Lower leg skin (tissue), 3 donors: ENCODE results near the gene TMEM163.

Experiments
- POLR2A ChIP-seq, 2 donors: fragments of 450-650 bp; IDR thresholded peaks; one replicate each; pipeline ENCODE4 v1.6.1; 2016 to 2017; ENCODE audit warnings: antibody characterized with exemption in 2 of 2, mild to moderate bottlenecking in 1 of 2, moderate library complexity in 1 of 2
- TF ChIP-seq, protein P1 (sequence below), 3 donors: fragments of 450-650 bp; IDR thresholded peaks; one replicate each; pipeline ENCODE4 v1.5.1; 2016; ENCODE audit warnings: antibody characterized with exemption in 3 of 3, mild to moderate bottlenecking in 3 of 3, moderate library complexity in 2 of 3

DNA sequence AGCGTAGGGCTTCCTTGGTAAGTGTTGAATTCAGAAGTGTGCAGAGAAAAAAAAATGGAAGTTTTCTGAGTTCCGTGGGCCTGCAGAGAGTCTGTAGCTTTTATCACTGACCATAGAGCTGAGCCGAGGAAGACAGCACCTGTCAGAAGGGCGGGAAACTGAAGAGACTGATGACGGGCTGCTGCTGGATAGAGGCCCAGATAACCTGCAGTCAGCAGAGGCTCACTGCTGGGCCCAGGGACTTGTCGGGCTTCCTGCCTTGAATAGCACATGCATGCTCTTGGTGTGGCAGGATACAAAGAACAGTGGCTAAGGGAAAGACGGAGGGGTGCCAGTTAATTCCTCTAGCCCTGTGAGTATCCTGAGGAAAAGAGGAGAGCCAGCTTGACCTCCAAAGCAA, 298.5 kb downstream of the TMEM163 start:
- TF ChIP-seq, protein P1, sequence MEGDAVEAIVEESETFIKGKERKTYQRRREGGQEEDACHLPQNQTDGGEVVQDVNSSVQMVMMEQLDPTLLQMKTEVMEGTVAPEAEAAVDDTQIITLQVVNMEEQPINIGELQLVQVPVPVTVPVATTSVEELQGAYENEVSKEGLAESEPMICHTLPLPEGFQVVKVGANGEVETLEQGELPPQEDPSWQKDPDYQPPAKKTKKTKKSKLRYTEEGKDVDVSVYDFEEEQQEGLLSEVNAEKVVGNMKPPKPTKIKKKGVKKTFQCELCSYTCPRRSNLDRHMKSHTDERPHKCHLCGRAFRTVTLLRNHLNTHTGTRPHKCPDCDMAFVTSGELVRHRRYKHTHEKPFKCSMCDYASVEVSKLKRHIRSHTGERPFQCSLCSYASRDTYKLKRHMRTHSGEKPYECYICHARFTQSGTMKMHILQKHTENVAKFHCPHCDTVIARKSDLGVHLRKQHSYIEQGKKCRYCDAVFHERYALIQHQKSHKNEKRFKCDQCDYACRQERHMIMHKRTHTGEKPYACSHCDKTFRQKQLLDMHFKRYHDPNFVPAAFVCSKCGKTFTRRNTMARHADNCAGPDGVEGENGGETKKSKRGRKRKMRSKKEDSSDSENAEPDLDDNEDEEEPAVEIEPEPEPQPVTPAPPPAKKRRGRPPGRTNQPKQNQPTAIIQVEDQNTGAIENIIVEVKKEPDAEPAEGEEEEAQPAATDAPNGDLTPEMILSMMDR (IDR thresholded peaks at IDR 0.05), result no peak
- no peak for TF ChIP-seq POLR2A (IDR thresholded peaks at IDR 0.05)
